ENCODE results near the gene CPED1.

The CPED1 gene

GRCh38 chr7:121049897-121050296 lies 61.4 kb downstream of the CPED1 start:
- Histone ChIP-seq H2AFZ (ENCODE audit: low read length) (no peak overlapping the region), H3K27ac (ENCODE audit: low read length) (no peak overlapping the region), H3F3A (ENCODE audit: insufficient read depth, low read length) (no peaks in the 10 kb centered on the region), H3K9me3 (replicated peaks; ENCODE audit: insufficient read depth, low read length) (no peaks in the 10 kb centered on the region), H3K79me2 (ENCODE audit: low read length) (no peaks in the 10 kb centered on the region), H3K4me3 (ENCODE audit: low read length) (no peak overlapping the region), H3K4me1 (ENCODE audit: low read length) (peaks cover 8% of the 10 kb centered on the region; the same call in 1 of the 2 replicates), H4K20me1 (ENCODE audit: insufficient read depth, low read length) (no peaks in the 10 kb centered on the region), H3K9ac (ENCODE audit: low read length) (no peak overlapping the region), H3K9me2 (replicated peaks; ENCODE audit: insufficient read depth, low read length) (no peaks in the 10 kb centered on the region), H3K4me2 (ENCODE audit: low read depth, low read length) (no peak overlapping the region), H3K27me3 (replicated peaks; ENCODE audit: insufficient read depth, low read length) (no peaks in the 10 kb centered on the region), H3K36me3 (replicated peaks; ENCODE audit: insufficient read depth, low read length) (no peaks in the 10 kb centered on the region)
- DNase-seq = no peak
- no peak for TF ChIP-seq EZH2phosphoT487 (IDR thresholded peaks at IDR 0.05; ENCODE audit: low read length)
- TF ChIP-seq CTCF (IDR thresholded peaks at IDR 0.05; ENCODE audit: low read length) = no peak
- TF ChIP-seq EZH2 (optimal IDR thresholded peaks at IDR 0.05; ENCODE audit: low read depth, low read length) = no peak

- Histone ChIP-seq H3K9me2 (replicated peaks; ENCODE audit: insufficient read depth, low read length) (no peaks in the 10 kb centered on the region), H3K9ac (ENCODE audit: low read length) (no peak overlapping the region), H3F3A (ENCODE audit: insufficient read depth, low read length) (no peaks in the 10 kb centered on the region), H3K79me2 (ENCODE audit: low read length) (no peaks in the 10 kb centered on the region), H3K9me3 (replicated peaks; ENCODE audit: insufficient read depth, low read length) (no peaks in the 10 kb centered on the region), H3K27ac (ENCODE audit: low read length) (no peak overlapping the region), H3K4me1 (ENCODE audit: low read length) (no peaks in the 10 kb centered on the region), H2AFZ (ENCODE audit: low read length) (no peak overlapping the region), H3K4me2 (ENCODE audit: low read depth, low read length) (no peak overlapping the region), H3K27me3 (replicated peaks; ENCODE audit: insufficient read depth, low read length) (no peaks in the 10 kb centered on the region), H3K4me3 (ENCODE audit: low read length) (no peak overlapping the region), H3K36me3 (replicated peaks; ENCODE audit: insufficient read depth, low read length) (no peaks in the 10 kb centered on the region), H4K20me1 (ENCODE audit: insufficient read depth, low read length) (no peaks in the 10 kb centered on the region)
- no peak for TF ChIP-seq EZH2 (optimal IDR thresholded peaks at IDR 0.05; ENCODE audit: low read depth, low read length)
- TF ChIP-seq CTCF (IDR thresholded peaks at IDR 0.05; ENCODE audit: low read length) = no peak
- no peak for TF ChIP-seq EZH2phosphoT487 (IDR thresholded peaks at IDR 0.05; ENCODE audit: low read length)
- no peak for DNase-seq
Measured at GRCh38 chr7:121053219-121053618, 64.7 kb downstream of the CPED1 start.

- Histone ChIP-seq H3K9me3 (replicated peaks; ENCODE audit: insufficient read depth, low read length) (no peaks in the 10 kb centered on the region), H3K79me2 (ENCODE audit: low read length) (no peaks in the 10 kb centered on the region)
- no peak for DNase-seq
Measured at GRCh38 chr7:121054925-121055324, 66.4 kb downstream of the CPED1 start.

More at GRCh38 chr7:121054925-121055324, 66.4 kb downstream of the CPED1 start:
- Histone ChIP-seq H3K4me3 (ENCODE audit: low read length) (no peak overlapping the region), H3K4me1 (ENCODE audit: low read length) (no peaks in the 10 kb centered on the region), H3K4me2 (ENCODE audit: low read depth, low read length) (no peak overlapping the region), H3F3A (ENCODE audit: insufficient read depth, low read length) (no peaks in the 10 kb centered on the region), H3K27me3 (replicated peaks; ENCODE audit: insufficient read depth, low read length) (no peaks in the 10 kb centered on the region), H3K9me2 (replicated peaks; ENCODE audit: insufficient read depth, low read length) (no peaks in the 10 kb centered on the region), H3K9ac (ENCODE audit: low read length) (no peak overlapping the region), H4K20me1 (ENCODE audit: insufficient read depth, low read length) (no peaks in the 10 kb centered on the region), H3K36me3 (replicated peaks; ENCODE audit: insufficient read depth, low read length) (no peaks in the 10 kb centered on the region), H2AFZ (ENCODE audit: low read length) (no peak overlapping the region), H3K27ac (ENCODE audit: low read length) (no peak overlapping the region)
- TF ChIP-seq EZH2phosphoT487 (IDR thresholded peaks at IDR 0.05; ENCODE audit: low read length) (no peak), CTCF (IDR thresholded peaks at IDR 0.05; ENCODE audit: low read length) (no peak), EZH2 (optimal IDR thresholded peaks at IDR 0.05; ENCODE audit: low read depth, low read length) (no peak)
